ENCODE results near the gene DNASE1L3. TPM values are rescaled to one million over a fixed set of nuclear protein-coding genes. Genes with fewer than 3 reads are reported as not detected.

The DNASE1L3 gene
- polyA plus RNA-seq, 2 of the 4 experiments (the other 2 are of a cell fraction) = 0.19 TPM; not detected in 1

DNA sequence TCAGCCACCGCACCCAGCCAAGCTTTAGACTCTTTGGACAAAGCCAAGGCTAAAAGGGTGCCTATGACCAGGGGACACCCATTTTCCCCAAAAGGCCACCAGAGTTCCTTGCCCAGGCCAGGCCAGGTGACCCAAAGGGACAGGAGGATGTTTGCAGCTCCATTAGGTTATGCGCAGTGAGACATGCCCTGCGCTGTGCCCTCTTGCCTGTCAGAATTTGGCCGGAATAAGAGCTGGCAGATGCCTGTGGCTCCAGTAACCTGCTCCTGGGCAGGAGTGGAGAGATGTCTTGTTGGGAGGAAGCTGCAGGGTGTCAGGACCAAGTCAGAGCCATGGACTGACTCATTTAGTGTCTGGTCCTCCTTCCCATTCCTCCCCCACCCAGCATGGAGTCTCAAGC, 20.5 kb downstream of the DNASE1L3 start:
- ChIA-PET CTCF (interaction anchor here (0.6 to 9.0 kb wide), 9 partner anchors 9 to 331 kb away, joined by 3 to 172 read pairs (median 5); partner anchors contain the start of genes DNASE1L3, HTD2 and RPP14), POLR2A (no interaction called here)
- H3K4me2 ChIP-seq = no peak overlapping the region
- 92% methylated on average over 3 of the region's 4 CpGs for WGBS (ENCODE audit: missing lambda C conversion rate)
- H3K27ac ChIP-seq = no peak overlapping the region
- ATAC-seq = peak in 1 of 2 experiments; percentile 6; a peak in 2 of 6 replicates
- H3K4me3 ChIP-seq = no peak overlapping the region
- DNase-seq (ENCODE audit: low read depth in 1 of 2, low spot score in 1 of 2) = no peak
- peaks cover 12% of the 10 kb centered on the region for H3K4me1 ChIP-seq
- FAIRE-seq = no peak
- TF ChIP-seq CEBPB (IDR thresholded peaks at IDR 0.05) (no peak), MAX (IDR thresholded peaks at IDR 0.05) (no peak), ESRRA (IDR thresholded peaks at IDR 0.05; ENCODE audit: borderline replicate concordance, low read length) (no peak), JUNB (IDR thresholded peaks at IDR 0.05) (no peak), KDM1A (IDR thresholded peaks at IDR 0.05; ENCODE audit: low read depth) (no peak)
- TF ChIP-seq, protein P1, sequence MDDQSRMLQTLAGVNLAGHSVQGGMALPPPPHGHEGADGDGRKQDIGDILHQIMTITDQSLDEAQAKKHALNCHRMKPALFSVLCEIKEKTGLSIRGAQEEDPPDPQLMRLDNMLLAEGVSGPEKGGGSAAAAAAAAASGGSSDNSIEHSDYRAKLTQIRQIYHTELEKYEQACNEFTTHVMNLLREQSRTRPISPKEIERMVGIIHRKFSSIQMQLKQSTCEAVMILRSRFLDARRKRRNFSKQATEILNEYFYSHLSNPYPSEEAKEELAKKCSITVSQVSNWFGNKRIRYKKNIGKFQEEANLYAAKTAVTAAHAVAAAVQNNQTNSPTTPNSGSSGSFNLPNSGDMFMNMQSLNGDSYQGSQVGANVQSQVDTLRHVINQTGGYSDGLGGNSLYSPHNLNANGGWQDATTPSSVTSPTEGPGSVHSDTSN (IDR thresholded peaks at IDR 0.05) = no peak
- H3K9me3 ChIP-seq = no peaks in the 10 kb centered on the region

- H3K4me1 ChIP-seq = peaks cover 12% of the 10 kb centered on the region
- POLR2A ChIA-PET = interaction anchor here (1.1 kb wide), 1 partner anchor 117 kb away, joined by 3 read pairs; the partner anchor contains the start of genes HTD2 and RPP14
- no peak overlapping the region for H3K4me2 ChIP-seq
These were observed 21.1 kb downstream of the DNASE1L3 start for GRCh38 chr3:58189691-58190090.

DNA sequence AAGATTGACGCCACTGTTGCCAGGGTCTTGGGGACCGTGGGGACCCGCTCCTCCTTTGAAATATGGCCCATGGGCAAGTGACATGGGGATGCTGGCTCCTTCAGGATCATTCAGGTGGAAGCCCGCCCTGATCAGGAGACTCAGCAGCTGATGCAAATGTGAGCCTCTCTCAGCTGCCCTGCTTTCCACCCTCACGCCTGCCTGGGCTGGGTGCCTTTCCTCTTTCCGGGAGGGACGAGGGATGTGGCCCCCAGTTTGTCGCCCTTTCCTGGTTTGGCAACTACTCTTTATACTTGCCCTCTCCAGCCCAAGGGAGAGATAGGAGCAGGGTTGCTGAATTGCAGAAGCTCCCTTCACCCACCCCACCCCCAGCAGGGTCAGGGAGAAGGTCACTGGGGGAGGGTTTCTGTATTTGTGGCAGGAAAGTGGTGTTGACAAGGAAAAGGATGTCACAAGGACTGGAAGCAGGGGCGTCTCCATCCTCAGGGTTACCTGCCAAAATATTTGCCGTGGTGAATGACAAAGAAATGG, 21.8 kb downstream of the DNASE1L3 start:
- FAIRE-seq = no peak
- H3K4me3 ChIP-seq = no peak overlapping the region
- WGBS (ENCODE audit: missing lambda C conversion rate) = 70% methylated on average over 10 of the region's 10 CpGs
- peaks cover 12% of the 10 kb centered on the region for H3K4me1 ChIP-seq
- no peak for DNase-seq (ENCODE audit: low read depth in 1 of 2, low spot score in 1 of 2)
- no peaks in the 10 kb centered on the region for H3K9me3 ChIP-seq
- POLR2A ChIA-PET = interaction anchor here (1.1 kb wide), 1 partner anchor 117 kb away, joined by 3 read pairs; the partner anchor contains the start of genes HTD2 and RPP14
- CTCF ChIA-PET = interaction anchor here (0.6 to 9.0 kb wide), 16 partner anchors 8 to 379 kb away, joined by 3 to 172 read pairs (median 6); partner anchors contain the start of genes HTD2 and RPP14
- no peak for ATAC-seq
- H3K4me2 ChIP-seq = no peak overlapping the region
- H3K27ac ChIP-seq = peak overlapping the region in 1 of 2 experiments; percentile 44; a peak in 1 of 6 replicates
- TF ChIP-seq MAZ (IDR thresholded peaks at IDR 0.05; ENCODE audit: borderline replicate concordance, low read depth, low read length) = no peak
- no peak for TF ChIP-seq CEBPB (IDR thresholded peaks at IDR 0.05)
- no peak for TF ChIP-seq ESRRA (IDR thresholded peaks at IDR 0.05; ENCODE audit: borderline replicate concordance, low read length)
- TF ChIP-seq SREBF2 (IDR thresholded peaks at IDR 0.05) = no peak
- no peak for TF ChIP-seq BCL3 (IDR thresholded peaks at IDR 0.05)
- no peak for TF ChIP-seq HEYL (CRISPR knock-in tag; IDR thresholded peaks at IDR 0.05)
- no peak for TF ChIP-seq HOXB13 (CRISPR knock-in tag; IDR thresholded peaks at IDR 0.05; ENCODE audit: low read depth)
- TF ChIP-seq USF2 (IDR thresholded peaks at IDR 0.05) = no peak
- no peak for TF ChIP-seq JUN (IDR thresholded peaks at IDR 0.05)
- TF ChIP-seq ZSCAN20 (CRISPR knock-in tag; IDR thresholded peaks at IDR 0.05) = no peak
- TF ChIP-seq CBX2 (IDR thresholded peaks at IDR 0.05; ENCODE audit: borderline replicate concordance, low read depth) = no peak
- no peak for TF ChIP-seq EP300 (IDR thresholded peaks at IDR 0.05)
- TF ChIP-seq CHD2 (IDR thresholded peaks at IDR 0.05; ENCODE audit: low read length, partially characterized antibody) = no peak
- no peak for TF ChIP-seq POLR2AphosphoS2 (conservative IDR thresholded peaks at IDR 0.05; ENCODE audit: low read length)
- no peak for TF ChIP-seq FOXS1 (CRISPR knock-in tag; IDR thresholded peaks at IDR 0.05)
- no peak for TF ChIP-seq JUNB (IDR thresholded peaks at IDR 0.05)
- no peak for TF ChIP-seq ELK1 (IDR thresholded peaks at IDR 0.05; ENCODE audit: low read depth, low read length)
- TF ChIP-seq ZC3H11A (IDR thresholded peaks at IDR 0.05) = no peak

More at GRCh38 chr3:58189691-58190090, 21.1 kb downstream of the DNASE1L3 start:
- ATAC-seq (no peak), FAIRE-seq (no peak), DNase-seq (ENCODE audit: low read depth in 1 of 2, low spot score in 1 of 2) (no peak)
- Histone ChIP-seq H3K9me3 (no peaks in the 10 kb centered on the region), H3K4me3 (no peak overlapping the region), H3K27ac (no peak overlapping the region)
- CTCF ChIA-PET = interaction anchor here (0.8 to 9.0 kb wide), 9 partner anchors 9 to 225 kb away, joined by 3 to 172 read pairs (median 12); partner anchors contain the start of genes HTD2 and RPP14
- 61% methylated on average over 5 of the region's 5 CpGs for WGBS (ENCODE audit: missing lambda C conversion rate)
- TF ChIP-seq POLR2AphosphoS2 (conservative IDR thresholded peaks at IDR 0.05; ENCODE audit: low read length) (no peak), ESRRA (IDR thresholded peaks at IDR 0.05; ENCODE audit: borderline replicate concordance, low read length) (no peak), MAFK (IDR thresholded peaks at IDR 0.05; ENCODE audit: partially characterized antibody) (no peak), JUNB (IDR thresholded peaks at IDR 0.05) (no peak), TP53 (CRISPR knock-in tag; IDR thresholded peaks at IDR 0.05) (no peak), RARB (CRISPR knock-in tag; IDR thresholded peaks at IDR 0.05) (no peak), MAX (IDR thresholded peaks at IDR 0.05) (no peak), EHMT2 (IDR thresholded peaks at IDR 0.05; ENCODE audit: low read depth) (no peak)
- TF ChIP-seq, protein P2, sequence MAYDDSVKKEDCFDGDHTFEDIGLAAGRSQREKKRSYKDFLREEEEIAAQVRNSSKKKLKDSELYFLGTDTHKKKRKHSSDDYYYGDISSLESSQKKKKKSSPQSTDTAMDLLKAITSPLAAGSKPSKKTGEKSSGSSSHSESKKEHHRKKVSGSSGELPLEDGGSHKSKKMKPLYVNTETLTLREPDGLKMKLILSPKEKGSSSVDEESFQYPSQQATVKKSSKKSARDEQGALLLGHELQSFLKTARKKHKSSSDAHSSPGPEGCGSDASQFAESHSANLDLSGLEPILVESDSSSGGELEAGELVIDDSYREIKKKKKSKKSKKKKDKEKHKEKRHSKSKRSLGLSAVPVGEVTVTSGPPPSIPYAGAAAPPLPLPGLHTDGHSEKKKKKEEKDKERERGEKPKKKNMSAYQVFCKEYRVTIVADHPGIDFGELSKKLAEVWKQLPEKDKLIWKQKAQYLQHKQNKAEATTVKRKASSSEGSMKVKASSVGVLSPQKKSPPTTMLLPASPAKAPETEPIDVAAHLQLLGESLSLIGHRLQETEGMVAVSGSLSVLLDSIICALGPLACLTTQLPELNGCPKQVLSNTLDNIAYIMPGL (CRISPR knock-in tag; IDR thresholded peaks at IDR 0.05; ENCODE audit: borderline replicate concordance) = no peak

Measured in A549 (cell line).